PFSK-1 (cell line): ENCODE results near the gene GFPT1.

Source experiments
- POLR2AphosphoS5 ChIP-seq: IDR thresholded peaks from 2 replicates; pipeline ENCODE4 v1.6.1; 2012; ENCODE audit warnings: low read depth, mild to moderate bottlenecking, control low read depth, low read length, moderate library complexity
- SIN3A ChIP-seq: IDR thresholded peaks from 2 replicates; pipeline ENCODE4 v1.6.1; 2012; ENCODE audit warnings: mild to moderate bottlenecking, low read length, moderate library complexity, borderline replicate concordance; ENCODE audit not compliant: insufficient read depth

- TF ChIP-seq POLR2AphosphoS5 (no peak), SIN3A (no peak)
These were observed 77.5 kb downstream of the GFPT1 start for GRCh38 chr2:69309351-69310110.
